Left ventricle myocardium superior (tissue), 1 donor: ENCODE data around the gene TRIM69. TPM values are rescaled to one million over a fixed set of nuclear protein-coding genes. Genes with fewer than 3 reads are reported as not detected.

Experiments
- ATAC-seq: fragments of 200-7000 bp; cut with Tn5 transposase; one replicate; pipeline ENCODE4 v1.9.1; 2020; ENCODE audit warnings: mild to moderate bottlenecking, moderate library complexity
- DNase-seq: peaks from one replicate; pipeline ENCODE4 v3.0.0-alpha.2; 2020
- intact Hi-C: fragments of 100-400 bp; cut with micrococcal nuclease; formaldehyde crosslinking; loops from one replicate; pipeline ENCODE4 v1.11.0; 2022
- total RNA-seq: library from RNA; stranded (reverse); fragmentation: NEBNext Ultra II Directional; extraction: Animal tissue kit (Norgen Biotek cat#: 25700); gene quantifications from one replicate; pipeline ENCODE4 v1.2.1, GENCODE V29; 2021
- donor health status: DM: no; HTN: yes; CAD: no; lungs with severe emphysema.

The TRIM69 gene
- total RNA-seq, 1 donor from 2014 or later: 55.2 TPM

GRCh38 chr15:44790656-44791055, 54.3 kb downstream of the TRIM69 start:
- ATAC-seq (no peak), DNase-seq (no peak)
- intact Hi-C loops: no loop called here

GRCh38 chr15:44792715-44793114, 56.4 kb downstream of the TRIM69 start:
- intact Hi-C loops: no loop called here
- DNase-seq (no peak), ATAC-seq (no peak)

GRCh38 chr15:44794072-44794471, 57.7 kb downstream of the TRIM69 start:
- DNase-seq: no peak
- ATAC-seq: peak; percentile 33
- intact Hi-C loops: no loop called here

GRCh38 chr15:44796508-44796907, 60.2 kb downstream of the TRIM69 start:
- intact Hi-C loops: no loop called here
- no peak for DNase-seq
- no peak for ATAC-seq

- ATAC-seq: no peak
These were observed 62.5 kb downstream of the TRIM69 start for GRCh38 chr15:44798826-44799225.

GRCh38 chr15:44801364-44801763, 65.0 kb downstream of the TRIM69 start:
- ATAC-seq (no peak), DNase-seq (no peak)
- intact Hi-C loops: no loop called here

More at GRCh38 chr15:44798826-44799225, 62.5 kb downstream of the TRIM69 start:
- no peak for DNase-seq
- intact Hi-C loops: no loop called here

- intact Hi-C loops: no loop called here
- ATAC-seq (peak; percentile 55), DNase-seq (no peak)
These were observed 65.5 kb downstream of the TRIM69 start for GRCh38 chr15:44801797-44802196.

- DNase-seq: no peak
- no peak for ATAC-seq
- intact Hi-C loops: no loop called here
These were observed 66.0 kb downstream of the TRIM69 start for GRCh38 chr15:44802336-44802735.

GRCh38 chr15:44804298-44805046, 68.1 kb downstream of the TRIM69 start:
- DNase-seq (no peak), ATAC-seq (no peak)
- intact Hi-C loops: no loop called here

- DNase-seq (no peak), ATAC-seq (no peak)
- intact Hi-C loops: no loop called here
These were observed 72.2 kb downstream of the TRIM69 start for GRCh38 chr15:44808557-44808956.

GRCh38 chr15:44810237-44810636, 73.9 kb downstream of the TRIM69 start:
- ATAC-seq (no peak), DNase-seq (no peak)
- intact Hi-C loops: no loop called here

GRCh38 chr15:44811337-44811736, 75.0 kb downstream of the TRIM69 start:
- ATAC-seq: no peak
- DNase-seq: no peak
- intact Hi-C loops: no loop called here

GRCh38 chr15:44812029-44812517, 75.7 kb downstream of the TRIM69 start:
- intact Hi-C loops: no loop called here
- peak; percentile 70 for ATAC-seq
- peak; percentile 35 for DNase-seq

GRCh38 chr15:44813231-44813630, 76.9 kb downstream of the TRIM69 start:
- intact Hi-C loops: no loop called here
- peak; percentile 82 for ATAC-seq
- DNase-seq: no peak

Other genes with a start within 250 kb of the TRIM69 start
- 99.3 TPM for gene EIF3J, start 199.4 kb upstream of the TRIM69 start, total RNA-seq
- gene SPG11, start 72.9 kb upstream of the TRIM69 start, total RNA-seq: 40.9 TPM
- 3.0 TPM for gene PATL2, start 25.2 kb upstream of the TRIM69 start, total RNA-seq
- 1,156 TPM for gene B2M, start 25.0 kb upstream of the TRIM69 start, total RNA-seq
- gene TERB2, start 220.2 kb downstream of the TRIM69 start, total RNA-seq: not detected